Cardiac muscle cell (in vitro differentiated cells and primary cell): ENCODE data around the gene TSPAN5. TPM values are rescaled to one million over a fixed set of nuclear protein-coding genes. Genes with fewer than 3 reads are reported as not detected.

Source experiments
- DNase-seq, 2 donors: peaks; one replicate each; pipeline versions ENCODE4 v3.0.0 to v3.0.0-alpha.2; 2010 to 2017; ENCODE audit warnings: low read depth in 1 of 2, low spot score in 1 of 2
- H3K27ac ChIP-seq: fragments of 200-600 bp; sonication (generic); 2 replicates; pipeline ENCODE4 v1.5.1; 2016
- H3K27me3 ChIP-seq: fragments of 200-600 bp; sonication (generic); 2 replicates; pipeline ENCODE4 v1.6.0; 2016; ENCODE audit warnings: control low read depth
- H3K36me3 ChIP-seq: fragments of 200-600 bp; sonication (generic); 2 replicates; pipeline ENCODE4 v1.5.1; 2016; ENCODE audit warnings: control low read depth
- H3K4me1 ChIP-seq: fragments of 200-600 bp; sonication (generic); 2 replicates; pipeline ENCODE4 v1.8.1; 2017; ENCODE audit warnings: low read depth, mild to moderate bottlenecking, mixed run types
- H3K4me3 ChIP-seq: fragments of 200-600 bp; sonication (generic); 2 replicates; pipeline ENCODE4 v1.5.1; 2016; ENCODE audit warnings: mild to moderate bottlenecking
- H3K9me3 ChIP-seq: fragments of 200-600 bp; sonication (generic); 2 replicates; pipeline ENCODE4 v1.5.1; 2017; ENCODE audit warnings: low read depth, mild to moderate bottlenecking, control low read depth
- CTCF ChIP-seq: IDR thresholded peaks from 2 replicates; pipeline ENCODE4 v1.5.1; 2012; ENCODE audit warnings: low read depth, mild to moderate bottlenecking, low read length
- polyA plus RNA-seq: library from polyadenylated mRNA; unstranded; fragments of >200 nt; fragmentation: Nextera tagmentation; extraction: Ambion mirVana; gene quantifications from 2 replicates; pipeline ENCODE4 v1.2.1, GENCODE V29; 2016
- total RNA-seq: library from RNA; depleted of rRNA; stranded (reverse); fragments of >200 nt; gene quantifications from 2 replicates; pipeline ENCODE4 v1.2.3, GENCODE V29; 2016

The TSPAN5 gene
- total and polyA plus RNA-seq, 2 experiments from 2014 or later, result 26.9 to 39.8 TPM

DNA sequence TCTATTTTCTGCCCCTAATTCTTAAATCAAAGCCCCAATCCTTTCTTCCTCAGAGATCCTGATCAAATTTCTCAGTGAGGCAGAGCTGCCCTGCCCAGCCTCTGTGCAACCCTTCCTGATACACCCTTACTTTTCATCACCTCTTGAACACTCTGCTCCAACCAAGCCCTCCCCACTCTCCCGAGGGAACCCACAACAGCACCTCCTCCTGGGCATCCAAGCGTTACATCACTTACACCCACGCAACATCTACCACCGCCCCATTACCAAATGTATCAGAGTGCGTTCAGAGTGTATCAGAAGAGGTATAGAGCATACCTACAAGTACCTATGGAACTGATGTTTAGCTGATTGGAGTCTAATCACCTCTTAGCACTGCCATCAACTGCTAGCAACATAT is 210.8 kb downstream of the TSPAN5 start:
- no peak overlapping the region for H3K4me3 ChIP-seq
- peak; percentile 8 to 10 for DNase-seq
- TF ChIP-seq CTCF, result peak; percentile 3
- no peaks in the 10 kb centered on the region for H3K4me1 ChIP-seq
- H3K27ac ChIP-seq, result no peak overlapping the region
- H3K9me3 ChIP-seq, result no peaks in the 10 kb centered on the region
- no peaks in the 10 kb centered on the region for H3K27me3 ChIP-seq
- H3K36me3 ChIP-seq, result no peaks in the 10 kb centered on the region

DNA sequence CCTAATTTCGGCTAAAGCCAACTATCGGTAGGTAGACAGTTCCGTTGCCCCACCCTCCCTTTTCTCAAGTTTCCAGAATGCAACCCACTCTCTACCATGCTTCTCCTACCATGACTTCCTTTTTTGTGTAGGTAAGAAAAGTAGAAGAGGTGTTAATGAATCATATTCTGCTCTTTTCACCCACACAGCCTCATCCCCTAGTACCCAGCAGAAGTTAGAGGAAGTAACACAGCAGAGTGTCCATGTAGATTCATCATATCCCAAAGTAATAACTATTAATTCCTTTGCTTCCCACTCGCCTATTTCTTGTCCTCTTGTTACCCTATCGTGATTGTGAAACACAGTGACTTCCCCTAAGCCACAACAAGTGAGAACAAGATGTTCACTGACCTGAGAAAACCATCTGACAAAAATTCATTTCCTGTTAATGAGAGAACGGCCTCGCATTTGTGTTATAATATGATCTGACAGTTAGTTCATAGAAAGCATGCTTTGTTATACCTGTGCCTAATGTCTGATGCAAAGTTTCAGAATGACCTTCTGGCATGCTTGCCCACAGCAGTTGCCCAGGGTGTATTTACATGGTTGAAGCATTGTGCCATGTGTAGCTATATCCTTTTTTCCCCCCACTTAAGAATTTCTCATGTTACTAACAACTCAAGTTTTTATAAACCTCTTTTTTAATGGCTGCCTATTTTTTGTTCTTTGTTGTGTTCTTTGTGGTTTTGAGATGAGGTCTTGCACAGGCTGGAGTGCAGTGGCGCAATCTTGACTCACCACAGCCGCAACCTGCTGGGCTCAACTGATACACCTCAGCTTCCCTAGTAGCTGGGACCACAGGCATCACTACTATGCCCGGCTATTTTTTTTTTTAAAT is 211.7 kb downstream of the TSPAN5 start:
- H3K36me3 ChIP-seq, result peaks cover 6% of the 10 kb centered on the region
- no peaks in the 10 kb centered on the region for H3K9me3 ChIP-seq
- H3K27ac ChIP-seq, result no peak overlapping the region
- DNase-seq, result peak in 1 of 2 donors; percentile 74
- no peaks in the 10 kb centered on the region for H3K4me1 ChIP-seq
- no peak overlapping the region for H3K4me3 ChIP-seq
- no peak for TF ChIP-seq CTCF
- no peaks in the 10 kb centered on the region for H3K27me3 ChIP-seq

GRCh38 chr4:98444371-98444770 is 214.0 kb downstream of the TSPAN5 start:
- no peak for TF ChIP-seq CTCF
- H3K9me3 ChIP-seq, result no peaks in the 10 kb centered on the region
- H3K27ac ChIP-seq, result no peak overlapping the region
- H3K4me1 ChIP-seq, result no peaks in the 10 kb centered on the region
- H3K4me3 ChIP-seq, result no peak overlapping the region
- peaks cover 14% of the 10 kb centered on the region for H3K36me3 ChIP-seq
- DNase-seq, result no peak
- H3K27me3 ChIP-seq, result no peaks in the 10 kb centered on the region

DNA sequence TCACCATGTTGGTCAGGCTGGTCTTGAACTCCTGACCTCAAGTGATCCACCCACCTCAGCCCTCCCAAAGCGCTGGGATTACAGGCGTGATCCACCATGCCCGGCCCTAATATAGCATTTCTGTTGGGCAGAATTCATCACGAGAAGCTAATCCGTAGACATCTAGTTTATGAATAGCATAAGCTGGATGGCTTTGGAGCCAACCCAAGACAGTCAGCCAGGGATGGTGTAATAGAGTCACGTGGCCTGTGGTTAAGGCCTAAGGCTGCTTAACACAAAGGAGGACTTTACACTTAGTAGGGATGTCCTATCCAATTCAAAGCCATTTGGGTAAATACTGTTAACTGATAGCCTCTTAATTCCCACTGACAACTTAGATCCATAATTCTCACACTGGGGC is 223.6 kb downstream of the TSPAN5 start:
- H3K4me1 ChIP-seq, result no peaks in the 10 kb centered on the region
- no peak for DNase-seq
- TF ChIP-seq CTCF, result no peak
- H3K9me3 ChIP-seq, result no peaks in the 10 kb centered on the region
- H3K27ac ChIP-seq, result no peak overlapping the region
- peaks cover 20% of the 10 kb centered on the region for H3K36me3 ChIP-seq
- H3K27me3 ChIP-seq, result no peaks in the 10 kb centered on the region
- H3K4me3 ChIP-seq, result no peak overlapping the region

GRCh38 chr4:98433691-98434090 is 224.7 kb downstream of the TSPAN5 start:
- H3K36me3 ChIP-seq, result peaks cover 20% of the 10 kb centered on the region

More at GRCh38 chr4:98433691-98434090, 224.7 kb downstream of the TSPAN5 start:
- no peak for TF ChIP-seq CTCF
- Histone ChIP-seq H3K27ac (no peak overlapping the region), H3K4me1 (no peaks in the 10 kb centered on the region), H3K27me3 (no peaks in the 10 kb centered on the region), H3K4me3 (no peak overlapping the region), H3K9me3 (no peaks in the 10 kb centered on the region)
- no peak for DNase-seq
